Measurements from ENCODE around the gene TRIM63. TPM values are rescaled to one million over a fixed set of nuclear protein-coding genes. Genes with fewer than 3 reads are reported as not detected.
A peak's percentile ranks its signal among the peaks of the same experiment; 100 is the strongest.

TRIM63 gene
- total and polyA plus RNA-seq, 2 of the 13 experiments (the other 11 are each of a cell fraction or from before 2014, with no cell fraction given): not detected

DNA sequence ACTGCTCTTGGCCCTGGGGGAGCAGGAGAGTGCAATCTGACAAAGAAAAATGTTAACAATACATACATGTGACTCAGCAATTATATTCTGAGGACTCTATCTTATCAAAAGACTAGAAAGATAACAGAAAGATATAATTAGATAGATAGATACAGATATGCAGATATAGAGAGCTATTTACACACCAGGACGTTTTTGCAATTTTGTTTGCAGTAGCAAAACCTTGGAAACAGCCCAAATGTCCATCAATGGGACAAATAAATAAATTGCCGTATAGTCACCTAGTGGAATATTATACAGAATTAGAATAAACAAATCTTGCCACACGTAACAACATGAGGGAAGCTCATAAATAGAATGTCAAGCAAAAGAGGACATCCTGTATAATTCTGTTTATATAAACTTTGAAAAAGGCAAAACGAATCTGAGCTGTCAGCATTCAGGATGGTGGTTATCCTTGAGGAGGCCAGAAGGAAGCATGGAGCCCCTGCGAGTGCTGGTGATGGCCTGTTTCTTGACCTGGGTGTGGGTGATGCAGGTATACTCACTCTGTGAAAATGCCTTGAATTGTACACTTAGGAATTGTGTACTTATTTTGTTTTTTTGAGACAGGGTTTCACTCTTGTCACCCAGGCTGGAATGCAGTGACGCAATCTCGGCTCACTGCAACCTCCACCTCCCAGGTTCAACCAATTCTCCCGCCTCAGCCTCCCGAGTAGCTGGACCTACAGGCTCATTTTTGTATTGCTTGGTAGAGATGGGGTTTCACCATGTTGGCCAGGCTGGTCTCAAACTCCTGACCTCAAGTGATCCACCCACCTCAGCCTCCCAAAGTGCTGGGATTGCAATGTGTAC is 12.8 kb upstream of the TRIM63 start (continued):
- TF ChIP-seq, protein P1, sequence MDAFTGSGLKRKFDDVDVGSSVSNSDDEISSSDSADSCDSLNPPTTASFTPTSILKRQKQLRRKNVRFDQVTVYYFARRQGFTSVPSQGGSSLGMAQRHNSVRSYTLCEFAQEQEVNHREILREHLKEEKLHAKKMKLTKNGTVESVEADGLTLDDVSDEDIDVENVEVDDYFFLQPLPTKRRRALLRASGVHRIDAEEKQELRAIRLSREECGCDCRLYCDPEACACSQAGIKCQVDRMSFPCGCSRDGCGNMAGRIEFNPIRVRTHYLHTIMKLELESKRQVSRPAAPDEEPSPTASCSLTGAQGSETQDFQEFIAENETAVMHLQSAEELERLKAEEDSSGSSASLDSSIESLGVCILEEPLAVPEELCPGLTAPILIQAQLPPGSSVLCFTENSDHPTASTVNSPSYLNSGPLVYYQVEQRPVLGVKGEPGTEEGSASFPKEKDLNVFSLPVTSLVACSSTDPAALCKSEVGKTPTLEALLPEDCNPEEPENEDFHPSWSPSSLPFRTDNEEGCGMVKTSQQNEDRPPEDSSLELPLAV (CRISPR knock-in tag; conservative IDR thresholded peaks at IDR 0.05; ENCODE audit: low read depth): no peak
- TF ChIP-seq MAFF (IDR thresholded peaks at IDR 0.05; ENCODE audit: low read depth, low read length) (no peak), TEAD3 (CRISPR knock-in tag; optimal IDR thresholded peaks at IDR 0.05; ENCODE audit: borderline replicate concordance) (peak; percentile 66), SKI (IDR thresholded peaks at IDR 0.05; ENCODE audit: partially characterized antibody) (no peak), ZNF44 (CRISPR knock-in tag; IDR thresholded peaks at IDR 0.05) (no peak), MAFK (conservative IDR thresholded peaks at IDR 0.05 in 1 of 2, IDR thresholded peaks at IDR 0.05 in 1 of 2; ENCODE audit: low read length in 2 of 2) (peak; percentile 1 to 40; a peak in 2 of 4 replicates), ZNF543 (CRISPR knock-in tag; IDR thresholded peaks at IDR 0.05) (no peak), PAF1 (CRISPR knock-in tag; IDR thresholded peaks at IDR 0.05) (no peak), FOXK2 (IDR thresholded peaks at IDR 0.05) (no peak), CEBPB (IDR thresholded peaks at IDR 0.05; ENCODE audit: borderline replicate concordance, low read depth, low read length) (peak; percentile 38; the same call in 1 of the 2 replicates)
- TF ChIP-seq, protein P2, sequence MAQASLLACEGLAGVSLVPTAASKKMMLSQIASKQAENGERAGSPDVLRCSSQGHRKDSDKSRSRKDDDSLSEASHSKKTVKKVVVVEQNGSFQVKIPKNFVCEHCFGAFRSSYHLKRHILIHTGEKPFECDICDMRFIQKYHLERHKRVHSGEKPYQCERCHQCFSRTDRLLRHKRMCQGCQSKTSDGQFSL (CRISPR knock-in tag; IDR thresholded peaks at IDR 0.05): no peak
- TF ChIP-seq, protein P3, sequence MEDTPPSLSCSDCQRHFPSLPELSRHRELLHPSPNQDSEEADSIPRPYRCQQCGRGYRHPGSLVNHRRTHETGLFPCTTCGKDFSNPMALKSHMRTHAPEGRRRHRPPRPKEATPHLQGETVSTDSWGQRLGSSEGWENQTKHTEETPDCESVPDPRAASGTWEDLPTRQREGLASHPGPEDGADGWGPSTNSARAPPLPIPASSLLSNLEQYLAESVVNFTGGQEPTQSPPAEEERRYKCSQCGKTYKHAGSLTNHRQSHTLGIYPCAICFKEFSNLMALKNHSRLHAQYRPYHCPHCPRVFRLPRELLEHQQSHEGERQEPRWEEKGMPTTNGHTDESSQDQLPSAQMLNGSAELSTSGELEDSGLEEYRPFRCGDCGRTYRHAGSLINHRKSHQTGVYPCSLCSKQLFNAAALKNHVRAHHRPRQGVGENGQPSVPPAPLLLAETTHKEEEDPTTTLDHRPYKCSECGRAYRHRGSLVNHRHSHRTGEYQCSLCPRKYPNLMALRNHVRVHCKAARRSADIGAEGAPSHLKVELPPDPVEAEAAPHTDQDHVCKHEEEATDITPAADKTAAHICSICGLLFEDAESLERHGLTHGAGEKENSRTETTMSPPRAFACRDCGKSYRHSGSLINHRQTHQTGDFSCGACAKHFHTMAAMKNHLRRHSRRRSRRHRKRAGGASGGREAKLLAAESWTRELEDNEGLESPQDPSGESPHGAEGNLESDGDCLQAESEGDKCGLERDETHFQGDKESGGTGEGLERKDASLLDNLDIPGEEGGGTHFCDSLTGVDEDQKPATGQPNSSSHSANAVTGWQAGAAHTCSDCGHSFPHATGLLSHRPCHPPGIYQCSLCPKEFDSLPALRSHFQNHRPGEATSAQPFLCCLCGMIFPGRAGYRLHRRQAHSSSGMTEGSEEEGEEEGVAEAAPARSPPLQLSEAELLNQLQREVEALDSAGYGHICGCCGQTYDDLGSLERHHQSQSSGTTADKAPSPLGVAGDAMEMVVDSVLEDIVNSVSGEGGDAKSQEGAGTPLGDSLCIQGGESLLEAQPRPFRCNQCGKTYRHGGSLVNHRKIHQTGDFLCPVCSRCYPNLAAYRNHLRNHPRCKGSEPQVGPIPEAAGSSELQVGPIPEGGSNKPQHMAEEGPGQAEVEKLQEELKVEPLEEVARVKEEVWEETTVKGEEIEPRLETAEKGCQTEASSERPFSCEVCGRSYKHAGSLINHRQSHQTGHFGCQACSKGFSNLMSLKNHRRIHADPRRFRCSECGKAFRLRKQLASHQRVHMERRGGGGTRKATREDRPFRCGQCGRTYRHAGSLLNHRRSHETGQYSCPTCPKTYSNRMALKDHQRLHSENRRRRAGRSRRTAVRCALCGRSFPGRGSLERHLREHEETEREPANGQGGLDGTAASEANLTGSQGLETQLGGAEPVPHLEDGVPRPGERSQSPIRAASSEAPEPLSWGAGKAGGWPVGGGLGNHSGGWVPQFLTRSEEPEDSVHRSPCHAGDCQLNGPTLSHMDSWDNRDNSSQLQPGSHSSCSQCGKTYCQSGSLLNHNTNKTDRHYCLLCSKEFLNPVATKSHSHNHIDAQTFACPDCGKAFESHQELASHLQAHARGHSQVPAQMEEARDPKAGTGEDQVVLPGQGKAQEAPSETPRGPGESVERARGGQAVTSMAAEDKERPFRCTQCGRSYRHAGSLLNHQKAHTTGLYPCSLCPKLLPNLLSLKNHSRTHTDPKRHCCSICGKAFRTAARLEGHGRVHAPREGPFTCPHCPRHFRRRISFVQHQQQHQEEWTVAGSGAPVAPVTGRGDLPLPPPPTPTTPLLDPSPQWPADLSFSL (CRISPR knock-in tag; IDR thresholded peaks at IDR 0.05): no peak
